ENCODE data around the gene ARID4B. TPM values are rescaled to one million over a fixed set of nuclear protein-coding genes. Genes with fewer than 3 reads are reported as not detected.

Gene ARID4B
- total RNA-seq, 1 donor from 2014 or later, result 15.7 TPM

DNA sequence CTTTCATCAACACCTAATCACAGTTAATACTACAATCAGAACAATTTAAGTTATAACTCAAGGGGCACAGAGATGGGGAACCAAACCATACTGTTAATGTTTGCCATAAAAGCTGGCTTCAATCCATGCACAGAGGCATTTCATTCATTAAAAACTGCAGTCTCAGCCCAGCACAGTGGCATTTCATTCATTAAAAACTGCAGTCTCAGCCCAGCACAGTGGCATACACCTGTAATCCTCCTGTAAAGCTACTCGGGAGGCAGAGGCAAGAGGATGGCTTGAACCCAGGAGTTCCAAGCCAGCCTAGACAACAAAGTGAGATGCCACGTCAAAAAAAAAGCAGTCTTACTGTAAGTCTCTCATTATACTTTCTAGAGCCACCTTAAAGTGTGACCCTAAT, 29.2 kb downstream of the ARID4B start:
- DNase-seq, result no peak
- Histone ChIP-seq H3K4me3 (no peak overlapping the region), H3K27ac (replicated peaks) (no peak overlapping the region), H3K9me3 (replicated peaks) (peaks cover 9% of the 10 kb centered on the region), H3K4me1 (peaks cover 43% of the 10 kb centered on the region), H3K27me3 (ENCODE audit: low read depth) (no peaks in the 10 kb centered on the region), H3K36me3 (no peaks in the 10 kb centered on the region)
- TF ChIP-seq, protein P1, sequence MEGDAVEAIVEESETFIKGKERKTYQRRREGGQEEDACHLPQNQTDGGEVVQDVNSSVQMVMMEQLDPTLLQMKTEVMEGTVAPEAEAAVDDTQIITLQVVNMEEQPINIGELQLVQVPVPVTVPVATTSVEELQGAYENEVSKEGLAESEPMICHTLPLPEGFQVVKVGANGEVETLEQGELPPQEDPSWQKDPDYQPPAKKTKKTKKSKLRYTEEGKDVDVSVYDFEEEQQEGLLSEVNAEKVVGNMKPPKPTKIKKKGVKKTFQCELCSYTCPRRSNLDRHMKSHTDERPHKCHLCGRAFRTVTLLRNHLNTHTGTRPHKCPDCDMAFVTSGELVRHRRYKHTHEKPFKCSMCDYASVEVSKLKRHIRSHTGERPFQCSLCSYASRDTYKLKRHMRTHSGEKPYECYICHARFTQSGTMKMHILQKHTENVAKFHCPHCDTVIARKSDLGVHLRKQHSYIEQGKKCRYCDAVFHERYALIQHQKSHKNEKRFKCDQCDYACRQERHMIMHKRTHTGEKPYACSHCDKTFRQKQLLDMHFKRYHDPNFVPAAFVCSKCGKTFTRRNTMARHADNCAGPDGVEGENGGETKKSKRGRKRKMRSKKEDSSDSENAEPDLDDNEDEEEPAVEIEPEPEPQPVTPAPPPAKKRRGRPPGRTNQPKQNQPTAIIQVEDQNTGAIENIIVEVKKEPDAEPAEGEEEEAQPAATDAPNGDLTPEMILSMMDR (IDR thresholded peaks at IDR 0.05; ENCODE audit: borderline replicate concordance), result no peak
- intact Hi-C loops (cut with micrococcal nuclease), result no loop called here

DNA sequence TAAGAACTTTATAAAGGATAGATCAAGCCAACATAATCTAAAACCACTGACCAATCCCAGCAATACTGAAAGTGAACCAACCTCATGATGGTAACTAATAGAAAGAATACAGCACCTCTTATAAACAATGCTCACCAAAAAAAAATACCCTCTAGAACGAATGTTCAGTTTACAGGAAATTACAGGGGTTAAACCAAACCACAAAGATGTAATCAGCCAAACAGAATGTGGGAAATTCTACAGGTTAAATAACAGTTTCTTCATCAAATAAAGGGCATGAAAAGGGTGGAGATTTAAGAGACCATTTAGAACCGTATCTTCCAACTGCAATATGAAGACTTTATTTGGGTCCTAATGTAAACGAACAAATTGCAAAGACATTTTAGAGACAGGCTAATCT, 30.4 kb downstream of the ARID4B start:
- intact Hi-C loops (cut with micrococcal nuclease), result no loop called here
- Histone ChIP-seq H3K36me3 (no peaks in the 10 kb centered on the region), H3K27ac (replicated peaks) (no peak overlapping the region), H3K4me1 (peaks cover 43% of the 10 kb centered on the region), H3K4me3 (no peak overlapping the region), H3K27me3 (ENCODE audit: low read depth) (no peaks in the 10 kb centered on the region), H3K9me3 (replicated peaks) (peaks cover 9% of the 10 kb centered on the region)
- no peak for DNase-seq
- TF ChIP-seq, protein P1 (IDR thresholded peaks at IDR 0.05; ENCODE audit: borderline replicate concordance), result no peak

DNA sequence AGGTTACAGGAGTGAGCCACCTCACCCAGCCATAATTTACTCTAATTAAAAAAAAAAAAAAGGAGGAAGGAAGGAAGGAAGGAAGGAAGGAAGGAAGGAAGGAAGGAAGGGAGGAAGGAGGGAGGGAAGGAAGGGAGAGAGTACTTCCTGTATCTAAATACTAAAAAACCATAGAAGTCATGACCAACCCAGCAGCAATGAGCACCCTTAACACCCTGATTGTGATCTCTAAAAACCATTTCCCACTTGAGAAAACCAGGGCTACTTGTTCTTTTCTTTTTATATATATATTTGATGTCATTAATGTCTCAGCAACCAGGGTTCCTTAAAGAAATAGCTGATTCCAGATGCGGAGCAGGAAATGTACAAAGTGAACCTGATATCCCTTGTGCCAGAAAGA, 31.2 kb downstream of the ARID4B start:
- Histone ChIP-seq H3K36me3 (no peaks in the 10 kb centered on the region), H3K9me3 (replicated peaks) (peaks cover 9% of the 10 kb centered on the region), H3K4me1 (peaks cover 46% of the 10 kb centered on the region), H3K27me3 (ENCODE audit: low read depth) (no peaks in the 10 kb centered on the region), H3K4me3 (no peak overlapping the region), H3K27ac (replicated peaks) (no peak overlapping the region)
- TF ChIP-seq, protein P1 (IDR thresholded peaks at IDR 0.05; ENCODE audit: borderline replicate concordance), result no peak
- no peak for DNase-seq
- intact Hi-C loops (cut with micrococcal nuclease), result no loop called here

DNA sequence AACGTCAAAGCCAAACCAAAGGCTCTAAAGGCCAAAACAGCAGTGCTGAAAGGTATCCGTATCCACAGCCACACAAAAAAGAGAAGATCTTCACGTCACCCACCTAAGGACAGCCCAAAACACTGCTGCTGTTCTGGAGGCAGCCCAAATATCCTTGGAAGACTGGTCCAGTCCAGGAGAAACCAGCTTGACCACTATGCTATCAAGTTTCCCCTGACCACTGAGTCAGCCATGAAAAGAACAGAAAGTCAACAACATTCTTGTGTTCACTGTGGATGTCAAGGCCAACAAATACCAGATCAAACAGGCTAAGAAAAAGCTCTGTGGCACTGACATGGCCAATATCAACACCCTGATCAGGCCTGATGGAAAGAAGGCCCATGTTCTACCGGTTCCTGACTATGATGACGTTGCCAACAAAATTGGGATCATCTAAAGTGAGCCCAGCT, 32.1 kb downstream of the ARID4B start:
- H3K4me3 ChIP-seq, result no peak overlapping the region
- no peaks in the 10 kb centered on the region for H3K27me3 ChIP-seq (ENCODE audit: low read depth)
- intact Hi-C loops (cut with micrococcal nuclease), result no loop called here
- no peak overlapping the region for H3K27ac ChIP-seq (replicated peaks)
- peaks cover 9% of the 10 kb centered on the region for H3K9me3 ChIP-seq (replicated peaks)
- no peaks in the 10 kb centered on the region for H3K36me3 ChIP-seq
- DNase-seq, result no peak
- peaks cover 44% of the 10 kb centered on the region for H3K4me1 ChIP-seq
- TF ChIP-seq, protein P1 (IDR thresholded peaks at IDR 0.05; ENCODE audit: borderline replicate concordance), result no peak

DNA sequence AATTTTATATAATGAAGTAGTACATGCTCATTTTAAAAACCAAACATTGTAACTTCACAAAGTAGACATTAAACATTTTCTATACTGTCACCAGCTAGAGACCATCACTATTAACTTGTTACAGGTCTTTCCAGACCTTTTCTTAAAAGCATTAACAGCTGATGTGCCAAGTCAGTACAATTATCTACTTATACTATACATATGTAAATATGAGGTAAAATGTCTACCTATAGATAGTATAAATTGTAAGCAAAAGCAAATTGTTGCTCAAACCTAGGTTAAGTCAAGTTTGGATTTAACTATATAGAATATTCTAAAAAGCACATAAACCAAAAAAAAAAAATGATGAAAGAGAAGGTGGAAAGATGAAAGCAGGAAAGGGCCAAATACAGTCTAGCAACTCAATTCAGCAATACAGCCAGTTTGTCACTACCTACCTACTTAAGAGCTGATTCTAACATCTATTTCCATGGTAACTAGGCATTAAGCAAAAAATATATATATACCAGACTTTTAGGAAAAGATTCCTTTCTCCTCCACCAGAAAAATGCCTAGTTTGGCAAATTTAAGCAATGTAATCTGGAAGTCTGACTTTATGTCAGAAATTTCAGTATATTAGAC, 34.5 kb downstream of the ARID4B start:
- intact Hi-C loops (cut with micrococcal nuclease), result no loop called here
- Histone ChIP-seq H3K9me3 (replicated peaks) (peaks cover 9% of the 10 kb centered on the region), H3K27ac (replicated peaks) (no peak overlapping the region), H3K27me3 (ENCODE audit: low read depth) (no peaks in the 10 kb centered on the region), H3K4me3 (no peak overlapping the region), H3K4me1 (peaks cover 47% of the 10 kb centered on the region), H3K36me3 (no peaks in the 10 kb centered on the region)
- no peak for DNase-seq
- TF ChIP-seq, protein P1 (IDR thresholded peaks at IDR 0.05; ENCODE audit: borderline replicate concordance), result no peak
